Colon (tissue), 2 donors: ENCODE measurements around the gene WNT11.

Experiments
- FAIRE-seq: peaks from 2 replicates; lab custom pipeline; 2012; peaks lifted over from hg19 to GRCh38; lab: Jason Lieb, UNC
- donor health status: control.
- donor health status: control.

WNT11 gene

DNA sequence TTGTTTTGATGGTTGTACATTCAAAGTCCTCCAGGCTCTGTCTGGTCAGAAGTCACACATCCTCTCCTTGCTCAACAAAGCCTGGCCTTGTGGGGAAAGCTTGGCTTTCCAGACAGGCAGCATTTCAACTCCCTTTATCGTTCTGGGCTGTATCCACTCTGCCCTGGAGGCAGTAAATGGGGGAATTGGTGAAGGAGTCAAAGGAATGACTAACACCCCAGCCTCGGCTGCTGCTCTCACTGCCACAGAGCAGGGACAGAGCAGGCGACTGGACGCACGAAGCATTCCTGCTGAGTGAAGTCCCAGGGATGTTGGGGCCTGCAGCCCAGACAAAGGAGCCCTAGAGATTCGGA lies 52.8 kb downstream of the WNT11 start:
- no peak for FAIRE-seq

DNA sequence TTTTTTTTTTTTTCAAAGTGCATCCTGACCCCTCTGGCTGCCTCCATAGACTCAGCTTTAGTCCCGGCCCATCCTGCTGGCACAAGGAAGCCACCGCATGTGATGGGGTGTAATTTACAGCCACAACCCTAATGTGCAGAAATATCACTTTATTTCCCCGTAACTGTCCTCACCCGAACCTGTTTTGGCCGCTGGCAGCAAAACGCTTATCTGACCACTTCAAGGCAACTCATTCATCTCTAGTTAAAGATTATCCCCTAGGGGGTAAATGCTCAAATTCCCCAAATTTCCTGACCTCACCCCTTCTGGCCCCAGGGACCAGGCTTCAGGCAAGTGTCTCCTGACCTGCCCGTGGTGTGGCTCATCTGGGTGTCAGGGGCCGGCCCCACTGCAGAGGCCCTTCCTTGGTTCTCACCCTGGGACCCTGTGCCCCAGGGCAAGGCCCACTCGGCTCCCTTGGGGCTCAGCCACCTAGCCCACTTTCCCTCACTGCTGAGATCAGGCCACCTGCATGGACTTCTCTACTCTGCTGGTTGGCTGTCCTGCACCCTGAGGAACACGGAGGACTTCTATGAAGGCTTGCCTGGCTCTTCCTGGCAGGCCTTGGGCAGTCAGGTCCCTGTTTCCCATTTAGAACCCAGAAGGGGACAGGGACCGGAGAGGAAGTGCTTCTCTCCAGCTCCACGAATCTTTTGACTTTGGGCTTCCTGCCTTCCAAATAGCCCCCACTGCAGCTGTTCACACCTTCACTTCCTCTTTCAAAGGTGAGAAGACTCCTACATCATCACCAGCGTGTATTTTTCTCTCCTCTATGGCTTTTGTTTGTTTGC lies 53.3 kb downstream of the WNT11 start:
- no peak for FAIRE-seq

- no peak for FAIRE-seq
Observed at GRCh38 chr11:76152086-76152681, 54.1 kb downstream of the WNT11 start.

DNA sequence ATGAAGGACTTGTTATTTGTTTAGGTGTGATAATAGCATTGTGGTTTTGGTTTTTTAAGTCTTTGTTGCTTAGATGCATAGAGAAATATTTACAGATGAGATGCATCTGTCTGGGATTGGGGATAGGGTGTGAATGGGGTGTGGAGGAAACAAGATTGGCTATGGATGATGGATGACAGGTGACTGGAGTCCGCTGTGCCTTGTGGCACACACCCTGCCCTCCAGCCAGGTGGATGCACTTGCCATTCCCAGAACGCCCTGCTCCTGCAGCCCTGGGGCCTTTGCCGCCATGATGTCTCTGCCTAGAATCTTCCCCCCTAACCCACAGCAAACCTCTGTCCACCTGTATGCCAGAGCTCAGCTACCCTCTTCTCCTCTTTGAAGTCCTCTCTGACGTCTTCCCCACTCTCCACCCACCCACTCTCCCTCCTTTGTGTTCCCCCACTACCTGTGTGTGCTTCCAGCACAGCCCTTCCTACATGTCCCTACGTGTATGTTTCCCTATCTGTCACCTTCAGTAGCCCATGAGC lies 54.7 kb downstream of the WNT11 start:
- no peak for FAIRE-seq

DNA sequence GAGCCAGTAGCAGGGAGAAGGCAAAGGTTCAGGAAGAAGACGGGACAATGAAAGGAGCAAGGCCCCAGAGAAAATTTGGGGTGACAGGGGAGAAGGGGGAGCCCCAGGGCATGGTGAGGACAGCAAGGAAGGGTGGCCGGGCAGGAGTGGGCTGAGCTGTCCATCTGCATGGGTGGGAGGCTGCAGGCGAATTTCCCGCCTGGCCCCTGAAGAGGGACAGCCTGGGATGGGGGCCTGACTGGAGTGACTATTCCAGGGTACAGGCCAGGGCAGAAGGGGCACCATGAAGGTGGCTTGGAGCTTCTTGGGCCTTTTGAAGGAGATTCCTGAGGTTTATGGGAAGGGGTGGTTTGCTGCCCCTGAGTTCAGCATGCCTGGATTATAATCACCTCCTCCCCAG lies 56.2 kb downstream of the WNT11 start:
- no peak for FAIRE-seq

- FAIRE-seq, result no peak
Observed at GRCh38 chr11:76149713-76150112, 56.6 kb downstream of the WNT11 start.

- FAIRE-seq, result no peak
Observed at GRCh38 chr11:76148941-76149613, 57.2 kb downstream of the WNT11 start.

GRCh38 chr11:76148231-76148630 lies 58.1 kb downstream of the WNT11 start:
- no peak for FAIRE-seq

GRCh38 chr11:76147106-76147740 lies 59.1 kb downstream of the WNT11 start:
- no peak for FAIRE-seq

DNA sequence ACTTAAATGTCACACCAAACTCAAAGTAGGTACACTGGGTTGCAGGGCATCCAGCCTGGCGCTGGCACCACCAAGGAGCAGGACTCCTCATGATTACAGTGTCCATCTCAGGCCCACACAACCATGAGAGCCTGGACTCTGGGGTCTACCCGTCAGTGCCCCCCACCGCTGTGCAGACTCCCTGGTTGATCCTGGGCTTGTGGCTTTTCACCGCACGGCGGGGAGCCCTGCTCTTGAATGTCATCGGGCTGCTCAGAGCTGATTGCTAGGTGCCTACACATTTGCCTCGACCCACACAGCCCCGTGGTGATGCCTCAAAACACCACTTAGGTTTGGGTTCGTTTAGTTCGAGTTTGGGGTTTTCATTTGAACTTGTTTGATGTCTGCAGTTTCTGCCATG lies 63.0 kb downstream of the WNT11 start:
- FAIRE-seq, result no peak

DNA sequence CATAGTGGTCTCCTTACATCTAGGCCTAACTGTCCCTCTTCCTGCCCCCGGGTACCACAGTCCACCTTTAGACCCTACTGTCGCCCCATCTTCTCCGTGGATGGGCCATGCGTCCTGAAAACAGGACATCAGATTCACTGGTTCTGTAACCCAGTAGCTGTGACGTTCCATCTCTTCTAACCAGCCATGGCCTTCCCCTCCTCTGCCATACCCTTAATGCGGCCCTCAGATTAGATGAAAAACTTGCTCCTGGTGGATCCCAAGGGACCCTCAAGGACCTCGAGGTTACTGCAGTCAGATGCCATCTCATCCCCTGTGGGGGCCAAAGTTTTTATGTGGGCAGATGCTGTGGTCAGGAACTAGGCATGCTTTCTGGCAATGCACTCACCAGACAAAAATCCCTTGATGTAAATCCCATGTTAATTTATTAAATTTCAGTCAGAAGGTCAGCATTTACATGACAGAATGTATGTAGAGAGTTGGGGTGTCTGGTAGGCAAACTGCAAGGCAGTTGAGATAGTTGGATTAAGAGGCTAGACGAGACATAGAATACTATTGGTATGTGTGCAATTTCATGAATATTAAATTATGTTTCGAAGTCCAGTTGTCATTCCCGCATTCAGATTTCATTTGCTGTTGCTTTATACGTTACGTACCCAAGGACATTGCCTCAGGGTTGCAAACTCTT lies 64.3 kb downstream of the WNT11 start:
- no peak for FAIRE-seq

DNA sequence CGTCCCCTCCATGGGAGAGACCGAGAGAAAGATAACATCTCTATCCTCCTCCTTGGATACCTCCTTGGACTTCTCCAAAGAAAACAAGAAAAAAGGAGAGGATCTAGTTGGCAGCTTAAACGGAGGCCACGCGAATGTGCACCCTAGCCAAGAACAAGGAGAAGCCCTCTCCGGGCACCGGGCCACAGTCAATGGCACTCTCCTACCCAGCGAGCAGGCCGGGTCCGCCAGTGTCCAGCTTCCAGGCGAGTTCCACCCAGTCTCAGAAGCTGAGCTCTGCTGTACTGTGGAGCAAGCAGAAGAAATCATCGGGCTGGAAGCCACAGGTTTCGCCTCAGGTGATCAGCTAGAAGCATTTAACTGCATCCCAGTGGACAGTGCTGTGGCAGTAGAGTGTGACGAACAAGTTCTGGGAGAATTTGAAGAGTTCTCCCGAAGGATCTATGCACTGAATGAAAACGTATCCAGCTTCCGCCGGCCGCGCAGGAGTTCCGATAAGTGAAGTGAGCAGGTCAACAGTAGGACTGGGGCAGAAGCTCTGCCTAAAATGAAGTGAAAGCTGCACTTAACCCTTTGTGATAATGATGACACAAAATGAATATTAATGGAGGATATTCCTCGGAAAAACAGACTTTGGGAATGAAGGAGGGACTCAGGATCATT lies 65.3 kb downstream of the WNT11 start:
- no peak for FAIRE-seq

GRCh38 chr11:76139314-76139713 lies 67.0 kb downstream of the WNT11 start:
- no peak for FAIRE-seq
